HCT116 (cell line): ENCODE measurements around the gene FOXK1. TPM values are rescaled to one million over a fixed set of nuclear protein-coding genes. Genes with fewer than 3 reads are reported as not detected.
A peak's percentile ranks its signal among the peaks of the same experiment; 100 is the strongest.

Experiments used
- ATAC-seq: fragments of 200-7000 bp; cut with Tn5 transposase; 2 replicates; pipeline ENCODE4 v1.9.1; 2020; ENCODE audit warnings: mild to moderate bottlenecking, moderate library complexity
- BruUV-seq: library from RNA; stranded (reverse); fragments of 400-500 nt; replicated peaks from 2 replicates; lab custom pipeline; 2021; lab: Mats Ljungman, UMichigan
- CTCF ChIA-PET: fragments of 300-600 bp; sonication (Branson Sonifier 250); formaldehyde crosslinking; loops from one replicate; lab custom pipeline; 2021; ENCODE audit warnings: antibody characterized with exemption; lab: Charles Lee
- POLR2A ChIA-PET: fragments of 300-600, 350-600 bp; sonication (Branson Sonifier 250); formaldehyde crosslinking; loops from one replicate; lab custom pipeline; 2021; ENCODE audit warnings: antibody characterized with exemption; lab: Charles Lee
- RAD21 ChIA-PET, 2 experiments: fragments of 300-600 bp; sonication (Branson Sonifier 250); formaldehyde crosslinking; loops; one replicate each; lab custom pipeline; 2023; ENCODE audit warnings: low total read pairs in 2 of 2; ENCODE audit not compliant: uncharacterized antibody in 2 of 2, unreplicated experiment in 2 of 2, low non-redundant PET in 1 of 2; lab: Charles Lee
- DNase-seq: peaks from one replicate; pipeline ENCODE4 v3.0.0-alpha.2; 2010; ENCODE audit warnings: low read depth, low spot score
- H2AFZ ChIP-seq: fragments of 200-600 bp; shearing (Covaris generic), sonication (generic); 2 replicates; pipeline ENCODE4 v1.6.1; 2017; ENCODE audit warnings: low read depth, mixed run types, mixed read lengths, antibody characterized with exemption, low read length; ENCODE audit not compliant: poor library complexity, severe bottlenecking
- H3K27ac ChIP-seq: 2 replicates; pipeline ENCODE4 v1.5.1; 2012; ENCODE audit warnings: low read depth, low read length
- H3K27me3 ChIP-seq: fragments of 200-600 bp; sonication (generic); 2 replicates; pipeline ENCODE4 v1.6.1; 2016; ENCODE audit warnings: mixed run types, low read length, mixed read lengths; ENCODE audit not compliant: insufficient read depth
- H3K36me3 ChIP-seq, 2 experiments: fragments of 200-500 bp in 1 of 2; fragments of 200-600 bp in 1 of 2; sonication (Bioruptor generic) in 1 of 2; sonication (generic) in 1 of 2; 2 replicates each; pipeline versions ENCODE4 v1.5.1 to v1.6.1; 2014 to 2016; ENCODE audit warnings: low read length in 2 of 2, inconsistent platforms in 1 of 2, mixed read lengths in 1 of 2, mixed run types in 1 of 2; ENCODE audit not compliant: insufficient read depth in 2 of 2, control insufficient read depth in 1 of 2
- H3K4me1 ChIP-seq, 2 experiments: fragments of 200-600 bp in 1 of 2; sonication (generic) in 1 of 2; 2 replicates each; pipeline versions ENCODE4 v1.5.1 to v1.6.1; 2012 to 2017; ENCODE audit warnings: low read length in 2 of 2, inconsistent platforms in 1 of 2, mild to moderate bottlenecking in 1 of 2, mixed read lengths in 1 of 2, mixed run types in 1 of 2, moderate library complexity in 1 of 2; ENCODE audit not compliant: insufficient read depth in 2 of 2, control insufficient read depth in 1 of 2
- H3K4me2 ChIP-seq: fragments of 200-600 bp; sonication (generic); 2 replicates; pipeline ENCODE4 v1.6.1; 2017; ENCODE audit warnings: mixed run types, low read length, mixed read lengths
- H3K4me3 ChIP-seq, 2 experiments: fragments of 200-600 bp in 1 of 2; sonication (generic) in 1 of 2; replicated peaks in 1 of 2; 2 replicates each; pipeline ENCODE4 v1.5.1; 2011 to 2016; ENCODE audit warnings: low read length in 2 of 2, control low read depth in 1 of 2, low read depth in 1 of 2, mild to moderate bottlenecking in 1 of 2, mixed read lengths in 1 of 2, mixed run types in 1 of 2
- H3K79me2 ChIP-seq: fragments of 200-600 bp; sonication (generic); 2 replicates; pipeline ENCODE4 v1.6.1; 2017; ENCODE audit warnings: mild to moderate bottlenecking, mixed run types, low read length, moderate library complexity, mixed read lengths; ENCODE audit not compliant: insufficient read depth
- H3K9ac ChIP-seq: fragments of 200-600 bp; sonication (generic); 2 replicates; pipeline ENCODE4 v1.6.1; 2016; ENCODE audit warnings: low read length, mixed read lengths
- H3K9me2 ChIP-seq: fragments of 200-600 bp; sonication (generic), shearing (Covaris generic); 2 replicates; pipeline ENCODE4 v1.6.1; 2017; ENCODE audit warnings: mixed run types, mild to moderate bottlenecking, moderate library complexity; ENCODE audit not compliant: insufficient read depth
- H3K9me3 ChIP-seq, 2 experiments: fragments of 200-500 bp in 1 of 2; fragments of 200-600 bp in 1 of 2; sonication (Bioruptor generic) in 1 of 2; sonication (generic) in 1 of 2; 2 replicates each; pipeline ENCODE4 v1.6.1; 2014 to 2017; ENCODE audit warnings: low read length in 2 of 2, mixed read lengths in 2 of 2, inconsistent platforms in 1 of 2, low read depth in 1 of 2, mild to moderate bottlenecking in 1 of 2, mixed run types in 1 of 2, moderate library complexity in 1 of 2; ENCODE audit not compliant: control insufficient read depth in 1 of 2, insufficient read depth in 1 of 2
- H4K20me1 ChIP-seq: fragments of 200-600 bp; sonication (generic), shearing (Covaris generic); 2 replicates; pipeline ENCODE4 v1.6.1; 2017; ENCODE audit warnings: mixed run types, mild to moderate bottlenecking, moderate library complexity; ENCODE audit not compliant: insufficient read depth
- EZH2 ChIP-seq: fragments of 200-600 bp; sonication (generic); IDR thresholded peaks from 2 replicates; pipeline ENCODE4 v1.6.1; 2017; ENCODE audit warnings: antibody characterized with exemption, mixed run types
- intact Hi-C: fragments of 100-400 bp; cut with micrococcal nuclease; formaldehyde crosslinking; loops from 2 replicates; pipeline ENCODE4 v1.10.0; 2022
- total RNA-seq: library from RNA; stranded (reverse); gene quantifications from one replicate; pipeline ENCODE4 v1.2.1, GENCODE V29; 2021; ENCODE audit not compliant: unreplicated experiment
- TF ChIP-seq, protein P1 (sequence below), 3 experiments: fragments of 200-600 bp in 1 of 3; sonication (generic) in 1 of 3; IDR thresholded peaks in 2 of 3; conservative IDR thresholded peaks in 1 of 3; 2 replicates each; pipeline ENCODE4 v1.5.1; 2012 to 2017; ENCODE audit warnings: low read depth in 2 of 3, low read length in 2 of 3, antibody characterized with exemption in 1 of 3, borderline replicate concordance in 1 of 3, control low read depth in 1 of 3, mild to moderate bottlenecking in 1 of 3, mixed read lengths in 1 of 3, mixed run types in 1 of 3, moderate library complexity in 1 of 3; ENCODE audit not compliant: insufficient read depth in 1 of 3

Gene FOXK1
- total RNA-seq, 1 experiment from 2014 or later, result 60.5 TPM

DNA sequence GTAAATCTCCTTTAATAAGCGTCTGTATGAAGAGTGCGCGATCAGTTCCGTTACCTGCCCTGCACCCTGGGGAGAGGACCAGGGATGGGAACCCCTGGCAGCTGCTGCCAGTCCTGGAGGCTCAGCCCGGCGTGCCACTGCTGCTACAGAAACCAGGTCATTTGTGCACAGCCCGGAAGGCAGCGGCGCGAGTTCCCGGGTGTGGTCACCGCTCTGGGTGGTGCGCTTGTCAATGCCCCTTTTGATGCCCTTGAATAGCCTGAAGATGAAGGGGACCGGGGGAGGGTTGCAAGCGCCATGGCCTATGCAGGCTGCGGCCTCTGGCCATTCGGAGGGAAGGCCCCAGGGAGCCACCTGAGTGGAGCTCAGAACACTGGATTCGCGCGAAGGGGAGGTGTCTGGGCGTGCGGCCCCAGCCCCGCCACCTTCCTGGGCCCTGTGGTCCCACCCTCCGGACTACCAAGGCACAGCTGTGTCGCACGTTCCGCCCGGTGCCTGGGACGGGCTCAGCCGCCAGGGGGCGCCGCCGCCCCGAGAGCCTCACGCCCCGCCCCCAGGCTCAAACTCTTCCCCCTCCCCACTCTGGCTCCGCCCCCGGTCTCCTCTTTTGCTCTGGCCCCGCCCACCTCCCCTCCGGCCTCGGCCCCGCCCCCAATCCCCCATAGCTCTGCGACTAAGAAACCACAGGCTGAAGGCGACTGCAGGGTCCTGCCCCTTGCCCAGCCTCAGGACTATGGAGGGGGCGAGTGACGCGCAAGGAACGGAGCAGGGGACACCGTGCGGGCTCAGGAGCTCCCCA lies 109.8 kb downstream of the FOXK1 start:
- CTCF ChIA-PET, result interaction anchor here (0.6 to 1.4 kb wide), 6 partner anchors 17 to 292 kb away, joined by 3 to 8 read pairs (median 4); partner anchors contain the start of genes AP5Z1 and RADIL

More for the DNA sequence above, 109.8 kb downstream of the FOXK1 start:
- Histone ChIP-seq H3K9me3 (no peaks in the 10 kb centered on the region), H3K9me2 (no peaks in the 10 kb centered on the region), H2AFZ (no peak overlapping the region), H4K20me1 (no peaks in the 10 kb centered on the region), H3K4me1 (peaks cover 2 to 14% of the 10 kb centered on the region in 2 experiments; a peak in 3 of 4 replicates), H3K36me3 (no peaks in the 10 kb centered on the region), H3K27ac (no peak overlapping the region; the same call in 1 of the 2 replicates), H3K9ac (no peak overlapping the region), H3K27me3 (no peaks in the 10 kb centered on the region), H3K4me2 (no peak overlapping the region), H3K79me2 (no peaks in the 10 kb centered on the region), H3K4me3 (no peak overlapping the region)
- intact Hi-C loops, result loop anchor here (1.0 kb wide), 1 partner anchor 293 kb away; no protein-coding TSS in a partner anchor
- ChIA-PET POLR2A (interaction anchor here (0.6 kb wide), 1 partner anchor 1574 kb away, joined by 3 read pairs; no protein-coding TSS in a partner anchor), RAD21 (interaction anchor here in 1 of 2 experiments (0.6 kb wide), 1 partner anchor 92 kb away, joined by 3 read pairs; the partner anchor contains the start of gene RADIL)
- DNase-seq (peak; percentile 26), ATAC-seq (peak; percentile 92)
- TF ChIP-seq, protein P1, sequence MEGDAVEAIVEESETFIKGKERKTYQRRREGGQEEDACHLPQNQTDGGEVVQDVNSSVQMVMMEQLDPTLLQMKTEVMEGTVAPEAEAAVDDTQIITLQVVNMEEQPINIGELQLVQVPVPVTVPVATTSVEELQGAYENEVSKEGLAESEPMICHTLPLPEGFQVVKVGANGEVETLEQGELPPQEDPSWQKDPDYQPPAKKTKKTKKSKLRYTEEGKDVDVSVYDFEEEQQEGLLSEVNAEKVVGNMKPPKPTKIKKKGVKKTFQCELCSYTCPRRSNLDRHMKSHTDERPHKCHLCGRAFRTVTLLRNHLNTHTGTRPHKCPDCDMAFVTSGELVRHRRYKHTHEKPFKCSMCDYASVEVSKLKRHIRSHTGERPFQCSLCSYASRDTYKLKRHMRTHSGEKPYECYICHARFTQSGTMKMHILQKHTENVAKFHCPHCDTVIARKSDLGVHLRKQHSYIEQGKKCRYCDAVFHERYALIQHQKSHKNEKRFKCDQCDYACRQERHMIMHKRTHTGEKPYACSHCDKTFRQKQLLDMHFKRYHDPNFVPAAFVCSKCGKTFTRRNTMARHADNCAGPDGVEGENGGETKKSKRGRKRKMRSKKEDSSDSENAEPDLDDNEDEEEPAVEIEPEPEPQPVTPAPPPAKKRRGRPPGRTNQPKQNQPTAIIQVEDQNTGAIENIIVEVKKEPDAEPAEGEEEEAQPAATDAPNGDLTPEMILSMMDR (IDR thresholded peaks at IDR 0.05 in 2 of 3, conservative IDR thresholded peaks at IDR 0.05 in 1 of 3; ENCODE audit: borderline replicate concordance in 1 of 3, insufficient read depth in 1 of 3, low read depth in 2 of 3, low read length in 2 of 3), result peak; percentile 47 to 86 (median 78); a peak in 5 of 6 replicates
- TF ChIP-seq EZH2, result no peak
- no TSS peak for BruUV-seq
